LNCAP (cell line): ENCODE results near the gene OR14A16.

Experiments
- TF ChIP-seq, protein P1 (sequence below): fragments of 450-650 bp; IDR thresholded peaks from 2 replicates; pipeline ENCODE4 v1.5.1; 2017; ENCODE audit warnings: mild to moderate bottlenecking

OR14A16 gene

GRCh38 chr1:247824023-247824422, at the start of gene OR14A16:
OR14A16 (minus strand) TSS chr1:247824119; CDS start chr1:247815729, 8,390 bp downstream.
- TF ChIP-seq, protein P1, sequence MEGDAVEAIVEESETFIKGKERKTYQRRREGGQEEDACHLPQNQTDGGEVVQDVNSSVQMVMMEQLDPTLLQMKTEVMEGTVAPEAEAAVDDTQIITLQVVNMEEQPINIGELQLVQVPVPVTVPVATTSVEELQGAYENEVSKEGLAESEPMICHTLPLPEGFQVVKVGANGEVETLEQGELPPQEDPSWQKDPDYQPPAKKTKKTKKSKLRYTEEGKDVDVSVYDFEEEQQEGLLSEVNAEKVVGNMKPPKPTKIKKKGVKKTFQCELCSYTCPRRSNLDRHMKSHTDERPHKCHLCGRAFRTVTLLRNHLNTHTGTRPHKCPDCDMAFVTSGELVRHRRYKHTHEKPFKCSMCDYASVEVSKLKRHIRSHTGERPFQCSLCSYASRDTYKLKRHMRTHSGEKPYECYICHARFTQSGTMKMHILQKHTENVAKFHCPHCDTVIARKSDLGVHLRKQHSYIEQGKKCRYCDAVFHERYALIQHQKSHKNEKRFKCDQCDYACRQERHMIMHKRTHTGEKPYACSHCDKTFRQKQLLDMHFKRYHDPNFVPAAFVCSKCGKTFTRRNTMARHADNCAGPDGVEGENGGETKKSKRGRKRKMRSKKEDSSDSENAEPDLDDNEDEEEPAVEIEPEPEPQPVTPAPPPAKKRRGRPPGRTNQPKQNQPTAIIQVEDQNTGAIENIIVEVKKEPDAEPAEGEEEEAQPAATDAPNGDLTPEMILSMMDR, result no peak

GRCh38 chr1:247865416-247865815, 41.5 kb upstream of the OR14A16 start:
- TF ChIP-seq, protein P1, result no peak

DNA sequence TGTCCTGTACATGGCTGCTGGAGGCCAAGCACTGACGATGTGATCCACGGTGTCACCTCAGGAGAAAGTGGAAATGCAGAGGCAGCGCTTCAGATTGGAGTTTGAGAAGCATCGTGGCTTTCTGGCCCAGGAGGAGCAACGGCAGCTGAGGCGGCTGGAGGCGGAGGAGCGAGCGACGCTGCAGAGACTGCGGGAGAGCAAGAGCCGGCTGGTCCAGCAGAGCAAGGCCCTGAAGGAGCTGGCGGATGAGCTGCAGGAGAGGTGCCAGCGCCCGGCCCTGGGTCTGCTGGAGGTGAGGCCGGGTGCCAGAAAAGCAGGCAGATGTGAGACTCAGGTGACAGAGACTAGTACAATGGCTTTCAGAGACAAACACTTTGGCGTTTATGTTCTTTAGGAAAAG, 40.7 kb upstream of the OR14A16 start:
- TF ChIP-seq, protein P1, result no peak

DNA sequence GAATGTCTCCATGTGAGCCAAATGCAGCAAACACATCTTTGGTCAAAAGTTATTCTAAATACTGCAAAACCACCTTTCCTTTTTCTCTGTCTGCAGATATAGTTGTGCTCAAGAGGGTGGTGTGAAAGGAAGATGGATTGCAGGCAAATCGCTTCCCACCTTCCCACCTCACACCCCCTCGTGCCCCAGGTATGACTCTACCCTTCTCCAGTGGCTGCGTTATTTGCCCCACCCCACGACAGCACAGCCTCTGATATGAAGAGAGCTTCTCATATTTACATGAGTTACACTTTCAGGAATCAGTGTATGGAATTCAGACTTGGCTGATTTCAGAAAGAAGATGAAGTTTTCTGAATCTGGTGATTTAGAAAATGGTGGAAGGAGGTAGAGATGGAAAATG, 38.8 kb upstream of the OR14A16 start:
- TF ChIP-seq, protein P1, result no peak

- TF ChIP-seq, protein P1, result no peak
Observed at GRCh38 chr1:247857985-247858619, 34.2 kb upstream of the OR14A16 start.

GRCh38 chr1:247857069-247857984, 33.4 kb upstream of the OR14A16 start, which contains the start of gene TRIM58:
TRIM58 (plus strand) TSS chr1:247857187; CDS start chr1:247857247, 60 bp downstream.
- TF ChIP-seq, protein P1, result no peak

DNA sequence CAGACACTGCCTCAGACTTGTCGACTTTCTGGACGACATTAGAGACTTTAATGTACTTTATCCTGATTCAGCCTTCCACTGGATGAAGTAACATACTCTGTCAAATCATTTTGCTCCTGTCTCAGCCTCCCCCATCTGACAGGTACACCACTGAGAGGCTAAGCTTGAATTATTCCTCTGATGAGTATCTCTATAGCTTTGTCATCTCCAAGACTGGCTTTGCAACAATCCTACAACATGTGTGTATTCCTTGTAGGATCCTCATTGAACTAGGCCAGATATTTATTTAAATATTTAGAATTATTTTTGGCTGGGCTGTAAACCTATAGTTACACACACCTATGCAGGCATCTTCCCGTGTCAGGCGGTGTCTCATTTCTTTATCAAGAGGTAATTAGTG, 32.0 kb upstream of the OR14A16 start:
- TF ChIP-seq, protein P1, result no peak
